ENCODE measurements around the gene RPS15. TPM values are rescaled to one million over a fixed set of nuclear protein-coding genes. Genes with fewer than 3 reads are reported as not detected.
A peak's percentile ranks its signal among the peaks of the same experiment; 100 is the strongest.

The RPS15 gene
- total and polyA plus RNA-seq, 9 of the 15 experiments (the other 6 are each of a cell fraction or from before 2014, with no cell fraction given): 605 to 2,791 (median 957) TPM

- TF ChIP-seq CC2D1A (IDR thresholded peaks at IDR 0.05) (no peak), FOXA3 (CRISPR knock-in tag; conservative IDR thresholded peaks at IDR 0.05 in 1 of 2, IDR thresholded peaks at IDR 0.05 in 1 of 2) (no peak), THRAP3 (IDR thresholded peaks at IDR 0.05; ENCODE audit: borderline replicate concordance) (no peak), STAT6 (CRISPR knock-in tag; IDR thresholded peaks at IDR 0.05) (no peak), PHF20 (IDR thresholded peaks at IDR 0.05; ENCODE audit: partially characterized antibody) (no peak), ZNF561 (CRISPR knock-in tag; conservative IDR thresholded peaks at IDR 0.05) (no peak), SMARCA5 (IDR thresholded peaks at IDR 0.05) (0 out of 2 replicates have a peak, but pooled peaks have one; percentile 29), BRD9 (IDR thresholded peaks at IDR 0.05; ENCODE audit: low read depth, partially characterized antibody) (no peak), NCOR1 (IDR thresholded peaks at IDR 0.05) (no peak), TFAP4 (CRISPR knock-in tag; IDR thresholded peaks at IDR 0.05; ENCODE audit: borderline replicate concordance) (0 out of 2 replicates have a peak, but pooled peaks have one; percentile 42), PTBP1 (IDR thresholded peaks at IDR 0.05; ENCODE audit: low read depth, low read length) (peak; percentile 93), SPI1 (IDR thresholded peaks at IDR 0.05; ENCODE audit: borderline replicate concordance, low read depth, low read length) (no peak), TGIF2 (CRISPR knock-in tag; IDR thresholded peaks at IDR 0.05) (no peak), HNRNPUL1 (IDR thresholded peaks at IDR 0.05; ENCODE audit: low read length) (no peak), KDM1A (IDR thresholded peaks at IDR 0.05) (peak; percentile 76 to 86), TSHZ1 (CRISPR knock-in tag; IDR thresholded peaks at IDR 0.05) (no peak), IRF1 (CRISPR knock-in tag; IDR thresholded peaks at IDR 0.05; ENCODE audit: borderline replicate concordance) (no peak)
These were observed 12.8 kb downstream of the RPS15 start (continued) for GRCh38 chr19:1450735-1451731.

Measured in K562 (cell line).